Measurements from ENCODE around the gene CDC25C.
A peak's percentile ranks its signal among the peaks of the same experiment; 100 is the strongest.
"Not testable (repeated sequence)": the region's sequence is repeated elsewhere in the genome, so short reads cannot be mapped to it uniquely, and the experiment has no call there.

CDC25C gene

GRCh38 chr5:138344887-138345622 is 13.5 kb upstream of the CDC25C start:
- DNase-seq: no peak

- DNase-seq: no peak
These were observed 8.4 kb upstream of the CDC25C start for GRCh38 chr5:138340008-138340407.

GRCh38 chr5:138339464-138339863 is 7.9 kb upstream of the CDC25C start:
- no peak for DNase-seq

- no peak for DNase-seq
These were observed 7.5 kb upstream of the CDC25C start for GRCh38 chr5:138339091-138339456.

GRCh38 chr5:138338411-138339090 is 6.9 kb upstream of the CDC25C start:
- DNase-seq: no peak

GRCh38 chr5:138337685-138338410 is 6.2 kb upstream of the CDC25C start, which contains the start of gene FAM53C:
Gene FAM53C, plus strand, starts transcription at chr5:138338266. Its CDS starts 3,070 bp downstream, at chr5:138341336.
- DNase-seq: peak; percentile 85 to 92 (median 87)

GRCh38 chr5:138336952-138337684 is 5.5 kb upstream of the CDC25C start:
- no peak for DNase-seq

GRCh38 chr5:138334867-138335447 is 3.4 kb upstream of the CDC25C start:
- no peak for DNase-seq

GRCh38 chr5:138330813-138331448 is 673 bp downstream of the CDC25C start:
- DNase-seq: no peak

GRCh38 chr5:138318211-138318610 is 13.4 kb downstream of the CDC25C start:
- not testable (repeated sequence) for DNase-seq

GRCh38 chr5:138316355-138316754 is 15.2 kb downstream of the CDC25C start:
- no peak for DNase-seq

GRCh38 chr5:138315751-138316278 is 15.8 kb downstream of the CDC25C start:
- no peak for DNase-seq

- DNase-seq: no peak
These were observed 25.8 kb downstream of the CDC25C start for GRCh38 chr5:138305797-138306196.

- no peak for DNase-seq
These were observed 28.2 kb downstream of the CDC25C start for GRCh38 chr5:138303372-138303771.

GRCh38 chr5:138289296-138289695 is 42.3 kb downstream of the CDC25C start:
- DNase-seq: no peak

GRCh38 chr5:138287246-138287645 is 44.4 kb downstream of the CDC25C start:
- no peak for DNase-seq

- no peak for DNase-seq
These were observed 48.5 kb downstream of the CDC25C start for GRCh38 chr5:138282920-138283742.

- no peak for DNase-seq
These were observed 50.7 kb downstream of the CDC25C start for GRCh38 chr5:138280915-138281314.

GRCh38 chr5:138276402-138277054 is 55.1 kb downstream of the CDC25C start:
- no peak for DNase-seq

- no peak for DNase-seq
These were observed 55.7 kb downstream of the CDC25C start for GRCh38 chr5:138275895-138276294.
